WTC11 (cell line): Measurements from ENCODE around the gene GABRB1. TPM values are rescaled to one million over a fixed set of nuclear protein-coding genes. Genes with fewer than 3 reads are reported as not detected.

Experiments
- ATAC-seq: fragments of 200-7000 bp; cut with Tn5 transposase; 2 replicates; pipeline ENCODE4 v1.10.0; 2021; ENCODE audit warnings: mild to moderate bottlenecking, moderate library complexity
- CTCF ChIA-PET: fragments of 300-600 bp; sonication (Branson Sonifier 250); formaldehyde crosslinking; loops from one replicate; lab custom pipeline; 2021; ENCODE audit warnings: antibody characterized with exemption; lab: Charles Lee
- POLR2A ChIA-PET: fragments of 350-600 bp; sonication (Branson Sonifier 250); formaldehyde crosslinking; loops from one replicate; lab custom pipeline; 2021; ENCODE audit warnings: antibody characterized with exemption; lab: Charles Lee
- DNase-seq: peaks from one replicate; pipeline ENCODE4 v3.0.0; 2021; ENCODE audit warnings: low spot score
- H3K27ac Mint-ChIP-seq: 2 replicates; pipeline ENCODE4 v1.8.0; 2021; ENCODE audit warnings: mixed read lengths
- H3K27me3 Mint-ChIP-seq: 2 replicates; pipeline ENCODE4 v1.8.0; 2021; ENCODE audit warnings: low read depth, mild to moderate bottlenecking, moderate library complexity, mixed read lengths
- H3K36me3 Mint-ChIP-seq: 2 replicates; pipeline ENCODE4 v1.8.0; 2021; ENCODE audit warnings: mixed read lengths
- H3K4me1 Mint-ChIP-seq: 2 replicates; pipeline ENCODE4 v1.8.0; 2022; ENCODE audit warnings: mixed read lengths
- H3K4me3 Mint-ChIP-seq: 2 replicates; pipeline ENCODE4 v1.8.0; 2021; ENCODE audit warnings: mild to moderate bottlenecking, moderate library complexity, mixed read lengths
- H3K9me3 Mint-ChIP-seq: 2 replicates; pipeline ENCODE4 v1.8.0; 2021; ENCODE audit warnings: mixed read lengths
- CBFB ChIP-seq: sonication (generic); formaldehyde crosslinking; IDR thresholded peaks from 2 replicates; pipeline ENCODE4 v1.8.1; 2022; ENCODE audit warnings: mild to moderate bottlenecking, low read depth, missing genetic modification reagents
- ELF4 ChIP-seq: sonication (generic); formaldehyde crosslinking; IDR thresholded peaks from 2 replicates; pipeline ENCODE4 v1.8.1; 2022; ENCODE audit warnings: low read depth, mild to moderate bottlenecking, moderate library complexity, missing genetic modification reagents
- ERG ChIP-seq: fragments of 250-450 bp; sonication (Bioruptor Pico); IDR thresholded peaks from 2 replicates; pipeline ENCODE4 v1.8.0; 2021; ENCODE audit warnings: mild to moderate bottlenecking
- ESRRA ChIP-seq: sonication (generic); formaldehyde crosslinking; IDR thresholded peaks from 2 replicates; pipeline ENCODE4 v1.8.1; 2022; ENCODE audit warnings: mild to moderate bottlenecking, missing genetic modification reagents, borderline replicate concordance
- ETV6 ChIP-seq: sonication (generic); formaldehyde crosslinking; IDR thresholded peaks from 2 replicates; pipeline ENCODE4 v1.8.1; 2022; ENCODE audit warnings: mild to moderate bottlenecking, missing genetic modification reagents
- FOXJ3 ChIP-seq: sonication (generic); formaldehyde crosslinking; IDR thresholded peaks from 2 replicates; pipeline ENCODE4 v1.9.0; 2021; ENCODE audit warnings: missing genetic modification reagents, mild to moderate bottlenecking, borderline replicate concordance
- FOXP4 ChIP-seq: sonication (generic); formaldehyde crosslinking; IDR thresholded peaks from 2 replicates; pipeline ENCODE4 v1.8.0; 2022; ENCODE audit warnings: mild to moderate bottlenecking, missing genetic modification reagents
- IRF1 ChIP-seq: sonication (generic); formaldehyde crosslinking; IDR thresholded peaks from 2 replicates; pipeline ENCODE4 v1.8.0; 2023; ENCODE audit warnings: missing genetic modification reagents
- IRF2 ChIP-seq: sonication (generic); formaldehyde crosslinking; IDR thresholded peaks from 2 replicates; pipeline ENCODE4 v1.8.0; 2022; ENCODE audit warnings: low read depth, missing genetic modification reagents, borderline replicate concordance
- NFATC4 ChIP-seq: fragments of 250-450 bp; sonication (Bioruptor Pico); IDR thresholded peaks from 2 replicates; pipeline ENCODE4 v1.9.0; 2021; ENCODE audit warnings: mild to moderate bottlenecking
- PRDM15 ChIP-seq: sonication (generic); formaldehyde crosslinking; IDR thresholded peaks from 2 replicates; pipeline ENCODE4 v1.8.0; 2022; ENCODE audit warnings: missing genetic modification reagents
- TCF7 ChIP-seq: sonication (generic); formaldehyde crosslinking; IDR thresholded peaks from 2 replicates; pipeline ENCODE4 v1.8.0; 2022; ENCODE audit warnings: mild to moderate bottlenecking, low read depth, missing genetic modification reagents, moderate library complexity
- TEAD4 ChIP-seq: sonication (generic); formaldehyde crosslinking; IDR thresholded peaks from 2 replicates; pipeline ENCODE4 v1.8.0; 2022; ENCODE audit warnings: mild to moderate bottlenecking, missing genetic modification reagents
- ZNF219 ChIP-seq: sonication (generic); formaldehyde crosslinking; IDR thresholded peaks from 2 replicates; pipeline ENCODE4 v1.8.0; 2023; ENCODE audit warnings: missing genetic modification reagents, mild to moderate bottlenecking, borderline replicate concordance
- ZSCAN18 ChIP-seq: fragments of 250-450 bp; sonication (Bioruptor Pico); IDR thresholded peaks from 2 replicates; pipeline ENCODE4 v2.1.2; 2022; ENCODE audit warnings: mild to moderate bottlenecking, moderate library complexity
- total RNA-seq: library from RNA; stranded (reverse); gene quantifications from 3 replicates; pipeline ENCODE4 v1.2.3, GENCODE V29; 2021
- TF ChIP-seq, protein P1 (sequence below): sonication (generic); formaldehyde crosslinking; IDR thresholded peaks from 2 replicates; pipeline ENCODE4 v1.8.1; 2023; ENCODE audit warnings: mild to moderate bottlenecking, missing genetic modification reagents
- TF ChIP-seq, protein P2 (sequence below): sonication (generic); formaldehyde crosslinking; IDR thresholded peaks from 2 replicates; pipeline ENCODE4 v1.8.0; 2023; ENCODE audit warnings: missing genetic modification reagents, mild to moderate bottlenecking, borderline replicate concordance
- TF ChIP-seq, protein P3 (sequence below): sonication (generic); formaldehyde crosslinking; IDR thresholded peaks from 2 replicates; pipeline ENCODE4 v1.8.1; 2022; ENCODE audit warnings: missing genetic modification reagents, borderline replicate concordance

The GABRB1 gene
- total RNA-seq, 1 experiment from 2014 or later = 0.66 TPM

- no peak for TF ChIP-seq ETV6
Measured at GRCh38 chr4:47368211-47368610, 336.8 kb downstream of the GABRB1 start (continued).

DNA sequence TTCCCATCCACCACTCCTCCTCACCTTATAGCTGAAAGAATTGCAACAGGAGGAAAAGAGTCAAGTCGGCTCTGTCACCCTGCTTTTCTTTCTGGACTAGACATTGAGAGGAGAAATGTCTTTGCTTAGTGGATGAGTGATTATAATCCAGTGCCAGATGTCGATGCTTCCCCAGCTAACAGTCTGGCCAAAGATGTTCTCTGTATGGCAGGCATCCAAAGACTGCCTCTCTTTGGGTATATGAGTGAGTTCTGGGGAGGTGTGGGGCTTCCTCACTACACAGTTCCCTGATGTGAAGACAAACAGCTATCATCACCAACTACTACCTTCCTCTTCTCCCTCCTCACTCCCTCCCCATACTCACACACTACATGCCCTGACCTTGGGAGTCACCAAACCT is 341.2 kb downstream of the GABRB1 start:
- no peak for ATAC-seq
- CTCF ChIA-PET = no interaction called here

More for the DNA sequence above, 341.2 kb downstream of the GABRB1 start:
- Mint-ChIP-seq H3K36me3 (no peaks in the 10 kb centered on the region), H3K4me1 (no peaks in the 10 kb centered on the region), H3K27me3 (no peaks in the 10 kb centered on the region), H3K9me3 (peaks cover 24% of the 10 kb centered on the region), H3K4me3 (no peak overlapping the region), H3K27ac (no peak overlapping the region)
- DNase-seq = no peak
- POLR2A ChIA-PET = no interaction called here
- TF ChIP-seq, protein P1, sequence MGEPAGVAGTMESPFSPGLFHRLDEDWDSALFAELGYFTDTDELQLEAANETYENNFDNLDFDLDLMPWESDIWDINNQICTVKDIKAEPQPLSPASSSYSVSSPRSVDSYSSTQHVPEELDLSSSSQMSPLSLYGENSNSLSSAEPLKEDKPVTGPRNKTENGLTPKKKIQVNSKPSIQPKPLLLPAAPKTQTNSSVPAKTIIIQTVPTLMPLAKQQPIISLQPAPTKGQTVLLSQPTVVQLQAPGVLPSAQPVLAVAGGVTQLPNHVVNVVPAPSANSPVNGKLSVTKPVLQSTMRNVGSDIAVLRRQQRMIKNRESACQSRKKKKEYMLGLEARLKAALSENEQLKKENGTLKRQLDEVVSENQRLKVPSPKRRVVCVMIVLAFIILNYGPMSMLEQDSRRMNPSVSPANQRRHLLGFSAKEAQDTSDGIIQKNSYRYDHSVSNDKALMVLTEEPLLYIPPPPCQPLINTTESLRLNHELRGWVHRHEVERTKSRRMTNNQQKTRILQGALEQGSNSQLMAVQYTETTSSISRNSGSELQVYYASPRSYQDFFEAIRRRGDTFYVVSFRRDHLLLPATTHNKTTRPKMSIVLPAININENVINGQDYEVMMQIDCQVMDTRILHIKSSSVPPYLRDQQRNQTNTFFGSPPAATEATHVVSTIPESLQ (CRISPR knock-in tag) = no peak
- TF ChIP-seq ERG (CRISPR knock-in tag) (no peak), IRF1 (CRISPR knock-in tag) (no peak), FOXJ3 (CRISPR knock-in tag) (no peak), FOXP4 (CRISPR knock-in tag) (no peak), IRF2 (no peak), NFATC4 (CRISPR knock-in tag) (no peak), ZSCAN18 (CRISPR knock-in tag) (no peak), ESRRA (no peak), TCF7 (CRISPR knock-in tag) (no peak), CBFB (CRISPR knock-in tag) (no peak), PRDM15 (no peak), ZNF219 (CRISPR knock-in tag) (no peak), ELF4 (CRISPR knock-in tag) (no peak), TEAD4 (CRISPR knock-in tag) (no peak)
- TF ChIP-seq, protein P2, sequence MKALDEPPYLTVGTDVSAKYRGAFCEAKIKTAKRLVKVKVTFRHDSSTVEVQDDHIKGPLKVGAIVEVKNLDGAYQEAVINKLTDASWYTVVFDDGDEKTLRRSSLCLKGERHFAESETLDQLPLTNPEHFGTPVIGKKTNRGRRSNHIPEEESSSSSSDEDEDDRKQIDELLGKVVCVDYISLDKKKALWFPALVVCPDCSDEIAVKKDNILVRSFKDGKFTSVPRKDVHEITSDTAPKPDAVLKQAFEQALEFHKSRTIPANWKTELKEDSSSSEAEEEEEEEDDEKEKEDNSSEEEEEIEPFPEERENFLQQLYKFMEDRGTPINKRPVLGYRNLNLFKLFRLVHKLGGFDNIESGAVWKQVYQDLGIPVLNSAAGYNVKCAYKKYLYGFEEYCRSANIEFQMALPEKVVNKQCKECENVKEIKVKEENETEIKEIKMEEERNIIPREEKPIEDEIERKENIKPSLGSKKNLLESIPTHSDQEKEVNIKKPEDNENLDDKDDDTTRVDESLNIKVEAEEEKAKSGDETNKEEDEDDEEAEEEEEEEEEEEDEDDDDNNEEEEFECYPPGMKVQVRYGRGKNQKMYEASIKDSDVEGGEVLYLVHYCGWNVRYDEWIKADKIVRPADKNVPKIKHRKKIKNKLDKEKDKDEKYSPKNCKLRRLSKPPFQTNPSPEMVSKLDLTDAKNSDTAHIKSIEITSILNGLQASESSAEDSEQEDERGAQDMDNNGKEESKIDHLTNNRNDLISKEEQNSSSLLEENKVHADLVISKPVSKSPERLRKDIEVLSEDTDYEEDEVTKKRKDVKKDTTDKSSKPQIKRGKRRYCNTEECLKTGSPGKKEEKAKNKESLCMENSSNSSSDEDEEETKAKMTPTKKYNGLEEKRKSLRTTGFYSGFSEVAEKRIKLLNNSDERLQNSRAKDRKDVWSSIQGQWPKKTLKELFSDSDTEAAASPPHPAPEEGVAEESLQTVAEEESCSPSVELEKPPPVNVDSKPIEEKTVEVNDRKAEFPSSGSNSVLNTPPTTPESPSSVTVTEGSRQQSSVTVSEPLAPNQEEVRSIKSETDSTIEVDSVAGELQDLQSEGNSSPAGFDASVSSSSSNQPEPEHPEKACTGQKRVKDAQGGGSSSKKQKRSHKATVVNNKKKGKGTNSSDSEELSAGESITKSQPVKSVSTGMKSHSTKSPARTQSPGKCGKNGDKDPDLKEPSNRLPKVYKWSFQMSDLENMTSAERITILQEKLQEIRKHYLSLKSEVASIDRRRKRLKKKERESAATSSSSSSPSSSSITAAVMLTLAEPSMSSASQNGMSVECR (CRISPR knock-in tag) = no peak
- TF ChIP-seq, protein P3, sequence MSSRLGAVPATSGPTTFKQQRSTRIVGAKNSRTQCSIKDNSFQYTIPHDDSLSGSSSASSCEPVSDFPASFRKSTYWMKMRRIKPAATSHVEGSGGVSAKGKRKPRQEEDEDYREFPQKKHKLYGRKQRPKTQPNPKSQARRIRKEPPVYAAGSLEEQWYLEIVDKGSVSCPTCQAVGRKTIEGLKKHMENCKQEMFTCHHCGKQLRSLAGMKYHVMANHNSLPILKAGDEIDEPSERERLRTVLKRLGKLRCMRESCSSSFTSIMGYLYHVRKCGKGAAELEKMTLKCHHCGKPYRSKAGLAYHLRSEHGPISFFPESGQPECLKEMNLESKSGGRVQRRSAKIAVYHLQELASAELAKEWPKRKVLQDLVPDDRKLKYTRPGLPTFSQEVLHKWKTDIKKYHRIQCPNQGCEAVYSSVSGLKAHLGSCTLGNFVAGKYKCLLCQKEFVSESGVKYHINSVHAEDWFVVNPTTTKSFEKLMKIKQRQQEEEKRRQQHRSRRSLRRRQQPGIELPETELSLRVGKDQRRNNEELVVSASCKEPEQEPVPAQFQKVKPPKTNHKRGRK = no peak
